ENCODE results near the gene FAHD1.

Gene FAHD1

DNA sequence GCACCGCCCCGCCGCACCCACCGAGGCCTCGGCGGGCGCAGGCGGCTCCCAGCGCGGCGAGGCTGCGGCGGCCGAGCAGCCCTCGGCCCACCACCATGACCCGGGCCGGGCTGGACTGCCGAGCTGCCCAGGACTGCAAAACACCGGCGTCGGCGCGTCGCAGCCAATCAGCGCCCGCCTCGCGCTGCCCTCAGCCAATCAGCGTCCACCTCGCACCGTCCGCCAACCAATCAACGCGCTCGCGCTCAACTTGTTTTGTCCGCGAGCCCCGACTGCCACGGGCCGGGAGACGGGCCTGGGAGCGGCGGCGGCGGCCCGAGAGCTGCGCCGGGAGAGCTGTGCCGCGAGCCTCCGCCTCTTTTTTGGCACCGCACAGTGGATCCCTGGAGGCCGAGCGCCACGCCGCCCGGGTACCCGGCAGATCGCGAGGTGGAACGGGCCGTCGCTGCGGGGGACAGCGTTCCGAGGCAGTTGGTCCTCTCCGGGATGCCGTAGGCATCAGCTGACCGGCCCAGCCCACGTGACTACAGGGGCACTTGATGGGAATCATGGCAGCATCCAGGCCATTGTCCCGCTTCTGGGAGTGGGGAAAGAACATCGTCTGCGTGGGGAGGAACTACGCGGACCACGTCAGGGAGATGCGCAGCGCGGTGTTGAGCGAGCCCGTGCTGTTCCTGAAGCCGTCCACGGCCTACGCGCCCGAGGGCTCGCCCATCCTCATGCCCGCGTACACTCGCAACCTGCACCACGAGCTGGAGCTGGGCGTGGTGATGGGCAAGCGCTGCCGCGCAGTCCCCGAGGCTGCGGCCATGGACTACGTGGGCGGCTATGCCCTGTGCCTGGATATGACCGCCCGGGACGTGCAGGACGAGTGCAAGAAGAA lies at the start of gene FAHD1, which contains the start of gene HAGH:
TSS of gene FAHD1 (plus strand) at position 516 of the 883 bp plus-strand sequence. CDS start at position 549, 33 bp downstream.
TSS of gene HAGH (minus strand) at position 135 of the 883 bp plus-strand sequence. CDS start at position 97, 38 bp downstream.
- peak; percentile 82 for DNase-seq

DNA sequence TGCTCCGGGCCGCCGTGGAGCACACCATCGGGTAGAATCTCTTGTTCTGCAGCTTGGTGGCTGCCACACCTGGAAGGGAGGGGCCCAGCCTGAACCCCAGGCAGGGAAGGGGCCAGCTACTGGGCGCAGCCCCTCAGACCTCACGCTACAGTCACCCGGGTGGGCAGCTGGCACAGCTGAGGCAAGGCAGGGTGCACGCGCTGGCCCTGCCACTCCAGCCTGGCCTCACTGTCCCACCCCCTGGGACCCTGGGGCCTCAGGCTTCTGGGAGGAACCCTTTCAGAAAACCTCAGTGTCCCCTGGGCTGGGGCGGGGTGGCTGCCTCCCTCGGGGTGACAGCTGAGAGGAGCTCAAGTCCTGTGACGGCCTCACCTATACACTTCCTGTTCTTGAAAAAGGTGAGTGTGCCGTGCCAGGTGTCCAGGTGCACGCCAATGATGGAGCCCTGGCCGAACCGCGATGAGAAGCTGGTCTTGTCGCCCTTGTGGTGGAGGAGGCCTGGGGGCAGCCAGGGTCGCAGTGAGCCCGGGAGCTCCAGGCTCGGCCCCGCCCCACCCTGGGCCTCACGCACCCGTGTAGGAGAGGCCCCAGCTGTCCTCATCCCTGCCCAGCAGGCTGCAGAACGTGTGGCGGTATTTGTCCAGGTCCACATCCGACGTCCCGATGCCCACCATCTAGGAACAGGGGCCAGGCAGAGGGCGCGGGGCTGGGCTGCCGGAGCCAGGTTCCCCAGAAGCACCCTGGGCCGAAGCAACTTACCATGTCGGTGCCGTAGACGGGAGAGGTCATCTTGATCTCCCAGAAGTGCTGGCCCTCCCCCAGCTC lies 49.4 kb upstream of the FAHD1 start:
- DNase-seq = no peak

DNA sequence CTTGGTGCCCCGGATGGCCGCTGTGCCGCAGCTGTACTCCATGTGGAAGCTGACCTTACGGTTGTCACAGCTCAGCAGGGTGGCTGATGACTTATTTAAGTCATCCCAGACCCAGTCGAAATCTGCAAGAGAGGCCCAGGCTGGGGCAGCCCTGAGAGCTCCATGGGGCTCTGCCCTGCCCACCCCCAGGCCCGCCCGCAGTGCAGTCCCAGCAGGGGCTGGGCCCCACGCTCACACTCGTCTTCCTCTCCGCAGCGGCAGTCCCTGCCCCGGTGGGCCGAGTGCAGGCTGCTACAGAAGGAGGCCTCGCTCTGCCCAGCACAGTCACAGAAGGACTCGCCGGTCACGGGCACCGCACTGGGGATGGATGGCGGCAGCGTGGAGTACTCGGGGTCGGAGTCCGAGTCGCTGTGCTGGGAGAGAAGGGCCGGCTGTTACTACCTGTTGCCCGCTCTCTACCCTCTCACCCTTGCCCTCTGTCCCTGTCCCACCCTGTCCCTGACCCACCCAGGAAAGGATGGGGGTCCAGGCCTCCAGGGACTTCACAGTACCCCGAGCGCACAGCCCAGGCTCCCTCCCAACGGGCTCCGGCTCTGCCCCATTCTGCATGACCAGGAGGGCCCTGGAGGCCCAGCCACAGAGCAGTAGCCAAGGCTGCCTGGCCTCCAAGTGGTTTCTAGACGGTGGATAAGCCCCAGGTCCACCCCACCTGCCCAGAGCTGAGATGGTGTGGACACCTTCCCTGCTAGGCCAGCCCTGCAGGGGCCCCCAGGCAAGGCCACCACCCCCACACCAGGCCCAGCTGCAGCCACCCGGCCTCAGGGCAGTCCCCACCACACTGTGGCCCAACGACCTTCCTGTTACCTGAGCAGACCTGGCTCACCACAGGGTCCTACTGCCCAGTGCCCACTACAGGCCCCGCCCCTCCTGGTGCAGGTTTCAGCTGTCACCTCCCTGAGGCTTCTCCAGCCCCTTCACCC lies 48.5 kb upstream of the FAHD1 start:
- DNase-seq = no peak

DNA sequence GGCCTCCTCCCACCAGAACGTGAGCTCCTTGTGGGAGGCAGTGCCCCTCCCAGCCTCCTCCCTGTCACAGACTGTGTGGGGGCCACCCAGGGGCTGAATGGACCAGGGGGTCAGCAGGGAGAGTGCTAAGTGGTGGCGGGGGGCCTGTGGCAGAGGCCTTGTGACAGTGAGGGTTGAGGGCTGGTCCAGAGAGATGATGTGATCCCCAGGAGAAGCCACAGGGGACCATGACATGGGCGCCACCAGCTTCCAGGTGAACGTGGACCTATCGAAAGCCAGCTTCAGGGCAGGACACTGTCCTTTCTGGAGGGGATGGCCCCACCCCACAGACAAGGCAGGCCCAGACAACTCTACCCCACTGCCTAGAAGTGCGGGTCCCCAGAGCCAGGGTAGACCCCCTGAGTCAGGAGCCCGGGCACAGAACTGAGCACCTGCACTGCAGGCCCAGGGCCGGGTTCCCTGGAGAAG lies 47.7 kb upstream of the FAHD1 start:
- no peak for DNase-seq

DNA sequence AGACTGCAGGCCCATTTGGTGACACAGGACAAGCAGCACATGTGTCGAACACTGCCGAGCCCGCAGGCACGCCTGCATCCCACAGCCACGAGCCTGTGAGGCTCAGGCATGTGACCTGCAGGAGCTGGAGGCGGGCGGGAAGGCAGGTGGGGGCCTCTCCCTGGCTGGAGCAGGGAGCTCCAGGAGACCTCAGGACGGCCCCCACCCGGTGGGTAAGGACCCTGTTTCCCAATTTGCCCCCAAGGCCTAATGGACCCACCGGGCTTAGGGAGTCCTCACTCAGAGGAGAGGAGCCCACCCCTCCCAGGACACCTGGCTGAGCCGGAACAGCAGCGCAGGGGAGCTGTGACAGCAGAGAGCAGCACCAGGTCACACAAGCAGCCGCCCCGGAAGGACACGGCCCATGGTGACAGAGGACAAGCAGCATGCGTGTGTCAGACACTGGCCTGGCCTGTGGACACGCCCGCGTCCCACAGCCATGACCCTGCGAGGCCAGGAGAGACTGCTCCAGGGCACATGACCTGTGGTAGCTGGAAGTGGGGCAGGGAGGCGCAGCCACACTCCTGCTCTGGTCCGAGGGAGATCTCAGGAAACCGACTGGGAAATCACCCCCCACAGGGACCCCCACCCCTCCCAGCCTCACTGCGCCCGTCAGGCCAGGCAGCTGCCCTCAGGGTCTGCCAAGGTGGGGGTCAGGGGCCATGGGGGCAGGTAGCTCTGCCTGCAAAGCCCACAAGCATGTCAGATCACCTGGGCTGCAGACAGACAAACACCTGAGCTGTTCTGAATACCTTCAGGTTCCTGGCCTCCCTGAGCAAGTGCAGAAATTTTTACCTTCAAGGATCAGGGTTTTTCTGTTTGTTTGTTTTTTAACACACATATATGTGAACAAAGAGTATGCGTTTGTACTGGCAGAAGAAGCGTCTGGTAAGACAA lies 47.0 kb upstream of the FAHD1 start:
- DNase-seq = no peak

DNA sequence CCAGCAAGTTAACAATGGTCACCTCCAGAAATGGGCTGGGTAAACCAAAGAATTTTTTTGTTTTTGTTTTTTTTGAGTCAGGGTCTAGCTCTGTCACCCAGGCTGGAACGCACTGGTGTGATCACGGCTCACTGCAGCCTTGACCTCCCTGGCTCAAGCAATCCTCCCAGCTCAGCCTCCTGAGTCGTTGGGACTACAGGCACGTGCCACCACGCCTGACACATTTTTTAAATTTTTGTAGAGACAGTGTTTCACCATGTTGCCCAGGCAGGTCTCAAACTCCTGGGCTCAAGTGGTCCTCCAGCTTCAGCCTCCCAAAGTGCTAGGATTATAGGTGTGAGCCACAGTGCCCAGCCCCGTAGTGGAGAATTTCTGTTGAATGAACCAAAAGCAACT lies 46.3 kb upstream of the FAHD1 start:
- no peak for DNase-seq

DNA sequence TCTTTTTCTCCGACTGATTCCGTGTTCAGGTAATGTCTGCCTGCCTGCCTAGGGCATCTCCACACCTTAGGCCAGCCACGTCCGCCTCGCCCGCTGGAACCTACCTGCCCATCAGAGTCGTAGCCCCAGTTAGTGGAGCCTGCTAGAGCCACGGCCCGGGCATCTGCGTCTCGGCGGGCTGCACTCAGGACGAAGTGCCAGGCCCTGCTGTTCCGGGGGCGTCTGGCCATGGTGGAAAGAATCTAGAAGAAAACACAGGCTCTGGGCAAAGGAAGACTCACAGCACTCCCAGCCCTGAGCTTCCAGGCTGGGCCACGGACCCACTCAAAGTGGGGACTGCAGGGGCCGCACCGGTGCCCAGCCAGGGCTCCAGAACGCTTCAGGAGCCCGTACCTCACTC lies 45.8 kb upstream of the FAHD1 start:
- no peak for DNase-seq

DNA sequence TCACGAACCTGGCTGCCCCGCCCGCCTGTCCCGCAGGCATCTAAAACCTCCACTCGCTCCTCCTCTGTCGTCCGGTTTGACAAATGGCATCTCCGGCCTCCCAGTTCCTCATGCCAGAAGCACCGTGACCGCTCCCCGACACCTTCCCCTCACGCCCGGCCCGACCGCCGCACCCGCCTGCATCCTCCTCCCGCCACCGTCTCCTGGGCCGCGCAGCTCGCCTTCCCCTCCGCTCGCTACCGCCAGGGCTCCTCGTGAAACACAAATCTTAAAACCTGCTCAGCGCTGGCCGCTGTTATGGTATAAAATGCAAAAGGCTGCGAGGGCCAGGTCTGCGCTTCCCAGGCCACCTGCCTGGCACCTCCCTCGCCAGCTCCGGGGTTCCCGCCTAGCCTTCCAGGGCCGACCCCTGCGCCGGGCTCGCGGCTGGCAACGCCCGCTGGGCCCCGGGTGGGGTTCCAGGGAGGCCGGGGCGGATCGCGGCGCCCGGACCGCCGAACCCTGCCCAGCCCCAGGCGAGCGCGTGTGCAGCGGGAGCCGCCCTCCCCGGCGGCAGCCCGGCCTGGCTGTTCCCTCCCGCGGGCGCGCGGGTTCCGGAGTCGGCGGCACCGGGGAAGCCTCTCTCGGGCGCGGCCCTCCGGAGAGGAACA lies 45.1 kb upstream of the FAHD1 start:
- no peak for DNase-seq

DNA sequence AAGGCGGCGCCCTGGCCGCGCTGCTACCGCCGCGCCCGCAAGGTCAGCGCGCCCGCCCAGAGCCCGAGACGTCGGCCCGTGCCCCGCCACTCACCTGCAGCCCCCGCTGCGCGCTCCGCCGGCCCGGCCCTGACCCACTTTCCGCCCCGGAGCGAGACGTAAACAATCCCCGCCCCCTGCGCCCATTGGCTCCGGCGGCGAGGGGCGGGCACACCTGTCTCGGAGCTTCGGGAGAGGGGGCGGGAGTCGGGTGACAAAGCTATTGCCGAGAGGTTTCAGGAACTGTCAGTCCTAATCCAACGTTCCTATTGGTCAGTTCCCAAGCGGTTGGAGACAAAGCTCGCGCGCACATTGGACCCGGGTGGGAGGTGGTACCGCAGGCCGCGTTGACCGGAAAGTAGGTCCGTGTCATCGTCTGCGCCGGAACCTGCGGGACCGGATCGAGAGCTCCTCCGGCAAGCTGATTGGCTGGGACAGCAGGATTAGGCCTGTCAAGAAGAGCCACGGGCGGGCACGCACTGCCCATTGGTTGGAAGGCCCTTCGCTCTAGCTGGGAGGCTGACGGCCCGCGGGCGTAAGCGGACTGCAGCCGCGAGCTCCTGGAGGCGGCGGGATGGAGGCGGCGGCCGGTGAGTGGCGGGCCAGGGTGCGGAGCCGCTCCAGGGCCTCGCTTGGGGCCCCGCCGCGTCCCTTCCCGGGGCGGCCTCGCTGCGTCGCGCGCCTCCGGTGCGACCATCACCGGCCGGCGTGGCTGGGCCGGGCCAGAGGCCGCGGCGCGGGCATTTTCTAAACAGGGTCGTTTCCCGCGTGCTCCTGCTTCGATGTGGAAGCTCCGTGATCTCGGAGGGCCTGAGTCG lies 44.4 kb upstream of the FAHD1 start, which contains the start of the genes NUBP2 and SPSB3:
TSS of gene NUBP2 (plus strand) at position 553 of the 857 bp plus-strand sequence. CDS start at position 614, 61 bp downstream.
TSS of gene SPSB3 (minus strand) at position 164 of the 857 bp plus-strand sequence. CDS start 1,088 bp downstream, outside the sequence.
- DNase-seq = peak; percentile 99

DNA sequence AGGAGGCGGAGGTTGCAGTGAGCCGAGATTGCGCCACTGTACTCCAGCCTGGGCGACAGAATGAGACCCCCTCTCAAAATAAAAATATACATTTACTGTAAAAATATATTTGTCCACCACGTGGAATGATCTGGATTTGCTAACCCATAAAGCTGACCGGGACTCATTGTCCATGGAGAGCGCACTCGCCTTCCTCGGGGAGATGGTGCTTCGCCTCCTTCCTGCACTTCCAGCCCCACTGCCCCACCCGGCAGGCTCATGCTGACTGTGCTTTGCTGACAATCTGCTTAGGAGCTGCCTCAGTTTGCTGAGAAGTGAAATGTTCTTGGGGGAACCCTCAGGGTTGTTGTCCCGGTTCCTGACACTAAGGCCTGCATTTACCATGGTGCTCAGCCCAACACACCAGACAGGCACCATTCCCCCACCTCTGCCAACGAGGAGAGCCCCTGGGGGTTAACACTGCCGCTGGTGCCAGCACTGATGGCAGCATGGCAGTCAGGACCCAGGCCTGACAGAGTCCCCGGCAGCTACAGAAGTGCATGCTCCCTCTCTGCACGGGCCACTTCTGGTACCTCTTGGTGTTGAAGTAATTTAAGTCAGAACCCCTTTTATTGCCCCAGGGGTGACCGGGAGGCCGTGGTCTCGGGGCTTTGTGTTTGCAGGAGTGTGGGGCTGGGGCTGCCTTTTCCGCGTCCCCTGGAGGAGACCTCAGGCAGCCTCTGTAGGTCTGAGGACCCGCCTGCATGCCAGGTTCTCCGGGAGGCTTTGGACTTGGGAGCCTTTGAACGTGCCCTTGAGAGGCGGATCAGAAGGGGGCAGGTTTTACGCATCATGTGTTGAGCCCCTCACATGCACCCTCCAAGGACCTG lies 41.8 kb upstream of the FAHD1 start:
- no peak for DNase-seq

DNA sequence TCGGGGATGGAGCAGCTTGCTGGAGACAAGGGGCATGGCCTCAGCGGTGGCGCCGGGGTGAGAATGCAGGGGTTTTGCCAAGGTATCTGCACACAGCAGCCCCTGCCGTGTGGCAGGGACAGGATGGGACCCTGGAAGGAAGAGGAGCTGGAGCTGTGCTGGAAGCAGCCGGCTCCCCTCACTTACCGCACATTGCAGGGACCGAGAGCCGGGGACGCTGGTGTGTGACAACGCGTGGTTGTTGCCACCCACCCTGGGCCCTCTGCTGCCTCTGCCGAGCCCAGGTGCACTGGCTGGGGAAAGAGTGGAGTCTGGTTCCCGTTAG lies 41.2 kb upstream of the FAHD1 start:
- DNase-seq = no peak

DNA sequence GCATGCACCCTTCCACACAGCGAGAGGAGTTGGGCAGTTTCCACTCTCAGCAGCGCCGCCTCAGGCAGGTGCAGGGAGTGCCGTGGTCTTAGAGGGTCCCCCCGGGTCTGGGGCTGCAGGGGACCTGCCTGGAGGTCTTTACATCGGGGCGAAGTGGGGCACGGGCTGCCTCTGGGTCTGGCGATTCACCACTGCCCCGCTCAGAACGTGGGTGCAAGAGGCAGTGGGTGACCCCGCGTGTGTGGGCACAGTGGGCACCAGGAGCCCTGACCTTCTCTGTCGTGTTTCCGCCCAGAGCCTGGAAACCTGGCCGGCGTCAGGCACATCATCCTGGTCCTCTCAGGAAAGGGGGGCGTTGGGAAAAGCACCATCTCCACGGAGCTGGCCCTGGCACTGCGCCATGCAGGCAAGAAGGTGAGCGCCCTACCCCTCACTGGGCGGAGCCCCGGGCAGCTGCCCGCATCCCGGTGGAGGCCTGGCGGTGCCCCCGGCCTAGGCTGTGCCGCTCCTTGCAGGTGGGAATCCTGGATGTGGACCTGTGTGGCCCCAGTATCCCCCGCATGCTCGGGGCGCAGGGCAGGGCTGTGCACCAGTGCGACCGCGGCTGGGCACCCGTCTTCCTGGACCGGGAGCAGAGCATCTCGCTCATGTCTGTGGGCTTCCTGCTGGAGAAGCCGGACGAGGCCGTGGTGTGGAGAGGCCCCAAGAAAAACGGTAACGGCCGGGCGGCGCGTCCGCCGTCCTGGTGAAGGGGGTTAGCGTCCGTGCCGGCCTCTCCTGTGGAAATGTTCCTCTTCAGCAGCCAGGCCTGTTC lies 40.6 kb upstream of the FAHD1 start:
- DNase-seq = no peak

DNA sequence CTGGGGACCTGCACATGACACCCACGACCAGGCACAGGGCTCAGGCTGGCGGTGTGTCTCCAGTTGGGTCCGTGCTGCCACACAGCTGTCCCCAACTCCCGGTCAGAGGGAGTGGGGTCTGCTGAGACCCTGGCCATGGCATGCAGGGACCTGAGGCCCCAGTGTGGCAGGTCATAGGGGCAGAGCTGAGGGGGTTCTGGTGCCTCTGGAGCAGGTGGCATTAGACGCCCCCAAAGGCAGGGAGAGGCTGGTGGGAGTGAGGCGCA lies 40.0 kb upstream of the FAHD1 start:
- DNase-seq = no peak

DNA sequence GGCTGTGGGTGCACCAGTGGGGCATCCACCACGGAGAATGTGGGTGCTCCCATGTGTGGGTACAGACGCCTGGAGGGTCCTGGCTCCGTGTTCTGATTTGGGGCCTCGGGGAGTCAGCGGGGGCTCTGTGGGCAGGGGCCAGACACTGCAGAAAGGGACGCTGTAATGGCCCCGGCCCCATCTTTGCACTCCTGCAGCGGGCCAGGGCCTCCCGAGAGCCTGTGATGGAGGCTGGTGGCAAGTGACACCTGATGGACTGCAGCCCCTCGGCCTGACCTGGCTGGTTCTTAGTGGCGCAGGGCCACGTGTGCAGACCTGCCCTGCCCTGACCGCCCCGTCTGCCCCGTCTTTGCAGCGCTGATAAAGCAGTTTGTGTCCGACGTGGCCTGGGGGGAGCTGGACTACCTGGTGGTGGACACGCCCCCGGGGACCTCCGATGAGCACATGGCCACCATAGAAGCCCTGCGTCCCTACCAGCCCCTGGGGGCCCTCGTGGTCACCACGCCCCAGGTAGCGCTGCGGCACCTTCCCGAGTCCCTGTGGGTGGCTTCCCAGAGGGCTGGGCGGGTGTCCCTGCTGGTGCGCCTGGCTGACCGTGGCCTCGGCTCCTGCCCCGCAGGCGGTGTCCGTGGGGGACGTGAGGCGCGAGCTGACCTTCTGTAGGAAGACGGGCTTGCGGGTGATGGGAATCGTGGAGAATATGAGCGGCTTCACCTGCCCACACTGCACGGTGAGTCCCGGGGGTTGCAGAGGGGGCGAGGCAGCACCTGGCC lies 39.5 kb upstream of the FAHD1 start:
- no peak for DNase-seq

DNA sequence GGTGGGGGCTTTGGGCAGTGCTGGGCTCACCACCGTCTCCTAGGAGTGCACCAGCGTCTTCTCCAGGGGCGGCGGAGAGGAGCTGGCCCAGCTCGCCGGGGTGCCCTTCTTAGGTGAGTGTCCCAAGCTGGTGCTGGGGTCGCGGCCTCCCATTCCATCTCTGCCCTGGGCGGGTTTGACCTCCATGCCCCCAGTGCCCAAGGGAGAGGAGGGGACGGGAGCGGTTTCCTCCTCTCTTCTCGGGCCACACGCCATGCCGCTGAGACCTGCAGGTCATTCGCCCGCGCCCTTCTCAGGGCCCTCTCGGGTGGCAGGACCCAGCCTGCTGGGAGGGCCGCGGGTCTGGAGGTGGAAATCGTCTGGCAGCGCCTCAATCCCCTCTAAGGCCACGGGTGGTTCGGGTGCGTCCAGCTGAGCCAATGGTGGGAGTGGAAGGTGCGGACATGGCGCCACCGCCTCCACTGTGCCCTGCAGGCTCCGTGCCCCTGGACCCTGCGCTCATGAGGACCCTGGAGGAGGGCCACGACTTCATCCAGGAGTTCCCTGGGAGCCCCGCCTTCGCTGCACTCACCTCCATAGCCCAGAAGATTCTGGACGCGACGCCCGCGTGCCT lies 38.8 kb upstream of the FAHD1 start:
- no peak for DNase-seq

DNA sequence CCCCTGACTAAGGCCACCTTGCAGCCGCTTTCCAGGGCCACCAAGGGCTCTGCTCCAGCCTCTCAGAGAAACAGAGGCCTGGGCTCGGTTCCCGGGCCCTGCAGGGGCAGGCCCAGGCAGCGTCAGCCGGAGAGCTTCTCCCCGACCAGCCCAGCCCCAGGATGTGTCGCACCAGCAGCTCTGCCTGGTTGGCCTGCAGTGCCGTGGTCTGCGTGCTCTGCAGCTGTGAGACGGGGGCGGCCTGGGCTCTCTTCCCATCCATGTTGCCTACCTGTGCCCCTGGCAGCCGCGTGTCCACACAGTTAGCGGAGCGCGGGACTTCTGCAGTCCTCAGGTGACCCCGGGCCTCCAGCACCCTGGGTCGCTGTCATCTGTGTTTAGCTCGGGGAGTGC lies 38.3 kb upstream of the FAHD1 start:
- DNase-seq = no peak

DNA sequence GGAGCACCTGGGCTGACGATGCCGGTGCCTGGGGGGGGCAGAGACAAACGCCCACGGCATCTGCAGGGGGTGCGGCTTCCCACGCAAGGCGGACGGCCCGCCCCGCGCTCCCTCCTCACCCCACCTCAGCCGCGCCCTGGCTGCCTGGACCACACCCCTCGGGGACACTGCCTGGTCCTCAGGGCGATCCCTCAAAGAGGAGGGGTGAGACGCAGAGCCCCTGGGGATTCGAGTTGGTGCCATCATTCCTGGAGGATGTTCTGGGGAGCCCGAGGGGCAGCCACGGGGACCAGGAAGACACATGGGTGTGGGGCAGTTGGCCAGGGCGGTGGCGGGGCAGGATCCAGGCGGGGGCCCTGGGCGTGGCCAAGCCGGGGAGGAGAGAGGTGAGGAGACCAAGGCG lies 37.4 kb upstream of the FAHD1 start:
- DNase-seq = no peak

Data from NCI-H446 treated with DMSO at 0.1 percent for 48 hours (cell line).